ENCODE measurements around the gene MEGF6. TPM values are rescaled to one million over a fixed set of nuclear protein-coding genes. Genes with fewer than 3 reads are reported as not detected.

Gene MEGF6
- total RNA-seq, 2 donors from 2014 or later: 273 to 304 TPM

- Histone ChIP-seq H3K27me3 (replicated peaks; ENCODE audit: insufficient read depth) (no peaks in the 10 kb centered on the region), H3K27ac (no peak overlapping the region), H3K36me3 (peaks cover 57% of the 10 kb centered on the region), H3K9me3 (no peaks in the 10 kb centered on the region), H3K4me3 (no peak overlapping the region), H3K4me1 (ENCODE audit: control insufficient read depth in 1 of 2, low read depth in 2 of 2) (peaks cover 6 to 7% of the 10 kb centered on the region in 2 donors)
- ATAC-seq (ENCODE audit: insufficient number of reproducible peaks, low FRiP score, low read depth) (no peak), DNase-seq (ENCODE audit: low spot score) (no peak)
- TF ChIP-seq, protein P1, sequence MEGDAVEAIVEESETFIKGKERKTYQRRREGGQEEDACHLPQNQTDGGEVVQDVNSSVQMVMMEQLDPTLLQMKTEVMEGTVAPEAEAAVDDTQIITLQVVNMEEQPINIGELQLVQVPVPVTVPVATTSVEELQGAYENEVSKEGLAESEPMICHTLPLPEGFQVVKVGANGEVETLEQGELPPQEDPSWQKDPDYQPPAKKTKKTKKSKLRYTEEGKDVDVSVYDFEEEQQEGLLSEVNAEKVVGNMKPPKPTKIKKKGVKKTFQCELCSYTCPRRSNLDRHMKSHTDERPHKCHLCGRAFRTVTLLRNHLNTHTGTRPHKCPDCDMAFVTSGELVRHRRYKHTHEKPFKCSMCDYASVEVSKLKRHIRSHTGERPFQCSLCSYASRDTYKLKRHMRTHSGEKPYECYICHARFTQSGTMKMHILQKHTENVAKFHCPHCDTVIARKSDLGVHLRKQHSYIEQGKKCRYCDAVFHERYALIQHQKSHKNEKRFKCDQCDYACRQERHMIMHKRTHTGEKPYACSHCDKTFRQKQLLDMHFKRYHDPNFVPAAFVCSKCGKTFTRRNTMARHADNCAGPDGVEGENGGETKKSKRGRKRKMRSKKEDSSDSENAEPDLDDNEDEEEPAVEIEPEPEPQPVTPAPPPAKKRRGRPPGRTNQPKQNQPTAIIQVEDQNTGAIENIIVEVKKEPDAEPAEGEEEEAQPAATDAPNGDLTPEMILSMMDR (IDR thresholded peaks at IDR 0.05): no peak
Observed at GRCh38 chr1:3630161-3630611, 18.9 kb upstream of the MEGF6 start.

DNA sequence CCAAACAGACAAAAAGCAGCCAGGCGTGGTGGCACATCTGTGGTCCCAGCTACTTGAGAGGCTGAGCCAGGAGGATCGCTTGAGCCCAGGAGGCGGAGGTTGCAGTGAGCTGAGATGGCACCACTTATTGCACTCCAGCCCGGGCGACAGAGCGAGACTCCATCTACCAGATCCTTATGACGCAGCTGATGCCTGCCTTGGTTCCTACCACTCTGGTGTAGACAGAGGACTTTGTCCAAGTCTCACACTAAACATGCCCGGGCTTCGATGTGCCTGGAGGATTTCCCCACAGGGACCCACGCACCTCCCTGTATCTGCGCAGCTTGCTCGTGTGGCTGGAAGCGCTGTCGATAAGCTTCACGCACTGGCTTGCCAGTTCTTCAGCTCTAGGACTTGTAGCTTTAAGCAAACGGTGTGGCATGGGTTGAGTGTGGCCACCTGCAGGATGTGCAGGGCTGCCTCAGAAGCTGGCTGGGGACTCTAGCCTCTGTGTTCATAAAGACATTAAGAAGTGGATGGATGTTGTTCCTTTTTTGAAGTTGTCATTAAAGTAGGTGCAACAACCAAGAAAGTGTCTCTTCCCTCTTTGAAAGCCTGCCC lies 18.4 kb upstream of the MEGF6 start:
- ATAC-seq (ENCODE audit: insufficient number of reproducible peaks, low FRiP score, low read depth) (no peak), DNase-seq (ENCODE audit: low spot score) (no peak)
- H3K27me3 ChIP-seq (replicated peaks; ENCODE audit: insufficient read depth): no peaks in the 10 kb centered on the region
- no peak overlapping the region for H3K4me3 ChIP-seq
- H3K9me3 ChIP-seq: no peaks in the 10 kb centered on the region
- peaks cover 52% of the 10 kb centered on the region for H3K36me3 ChIP-seq
- no peak overlapping the region for H3K27ac ChIP-seq
- H3K4me1 ChIP-seq (ENCODE audit: control insufficient read depth in 1 of 2, low read depth in 2 of 2): peaks cover 6 to 7% of the 10 kb centered on the region in 2 donors
- TF ChIP-seq, protein P1 (IDR thresholded peaks at IDR 0.05): no peak

- H3K36me3 ChIP-seq: peaks cover 40% of the 10 kb centered on the region
- H3K4me3 ChIP-seq: no peak overlapping the region
- ATAC-seq (ENCODE audit: insufficient number of reproducible peaks, low FRiP score, low read depth): no peak
- DNase-seq (ENCODE audit: low spot score): no peak
- no peaks in the 10 kb centered on the region for H3K27me3 ChIP-seq (replicated peaks; ENCODE audit: insufficient read depth)
- H3K4me1 ChIP-seq (ENCODE audit: control insufficient read depth in 1 of 2, low read depth in 2 of 2): peaks cover 10 to 14% of the 10 kb centered on the region in 2 donors
- TF ChIP-seq, protein P1 (IDR thresholded peaks at IDR 0.05): no peak
- no peaks in the 10 kb centered on the region for H3K9me3 ChIP-seq
- H3K27ac ChIP-seq: no peak overlapping the region
Observed at GRCh38 chr1:3628445-3628844, 17.1 kb upstream of the MEGF6 start.

- no peak overlapping the region for H3K4me3 ChIP-seq
- no peak overlapping the region for H3K27ac ChIP-seq
- TF ChIP-seq, protein P1 (IDR thresholded peaks at IDR 0.05): no peak
- H3K4me1 ChIP-seq (ENCODE audit: control insufficient read depth in 1 of 2, low read depth in 2 of 2): peaks cover 16 to 22% of the 10 kb centered on the region in 2 donors
- no peaks in the 10 kb centered on the region for H3K27me3 ChIP-seq (replicated peaks; ENCODE audit: insufficient read depth)
- peaks cover 38% of the 10 kb centered on the region for H3K36me3 ChIP-seq
- H3K9me3 ChIP-seq: no peaks in the 10 kb centered on the region
- ATAC-seq (ENCODE audit: insufficient number of reproducible peaks, low FRiP score, low read depth) (no peak), DNase-seq (ENCODE audit: low spot score) (no peak)
Observed at GRCh38 chr1:3627515-3628253, 16.4 kb upstream of the MEGF6 start.

DNA sequence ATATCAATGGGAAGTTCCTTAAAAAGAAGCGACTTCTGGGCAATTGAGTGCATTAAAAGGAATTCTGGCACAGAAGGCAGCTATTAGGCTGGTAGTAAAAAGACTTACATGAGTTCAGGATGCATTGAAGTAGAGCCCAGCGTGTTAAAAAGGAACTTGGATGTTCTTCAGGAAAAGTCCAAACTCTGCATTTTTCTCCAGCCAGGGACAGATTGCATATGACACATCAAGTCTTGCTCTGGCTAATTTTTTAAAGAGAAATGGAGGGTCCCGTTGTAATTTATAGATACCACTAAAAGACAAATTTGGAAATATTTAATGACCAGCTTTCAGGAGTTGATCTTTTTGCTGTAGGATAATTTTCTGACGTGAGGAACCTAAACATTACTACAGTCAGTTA lies 14.7 kb upstream of the MEGF6 start:
- Histone ChIP-seq H3K36me3 (peaks cover 29% of the 10 kb centered on the region), H3K9me3 (no peaks in the 10 kb centered on the region), H3K27me3 (replicated peaks; ENCODE audit: insufficient read depth) (no peaks in the 10 kb centered on the region), H3K4me3 (peak overlapping the region; percentile 97), H3K27ac (no peak overlapping the region), H3K4me1 (ENCODE audit: control insufficient read depth in 1 of 2, low read depth in 2 of 2) (peaks cover 16 to 24% of the 10 kb centered on the region in 2 donors)
- TF ChIP-seq, protein P1 (IDR thresholded peaks at IDR 0.05): no peak
- DNase-seq (ENCODE audit: low spot score) (no peak), ATAC-seq (ENCODE audit: insufficient number of reproducible peaks, low FRiP score, low read depth) (no peak)

Measured in thoracic aorta (tissue), 2 donors.